Right lobe of liver (tissue), 6 donors: ENCODE measurements around the gene HBEGF. TPM values are rescaled to one million over a fixed set of nuclear protein-coding genes. Genes with fewer than 3 reads are reported as not detected.

Experiments used
- ATAC-seq, 4 donors: fragments of 200-7000 bp; cut with Tn5 transposase; one replicate each; pipeline ENCODE4 v1.9.1; 2020; ENCODE audit warnings: mild to moderate bottlenecking in 4 of 4, moderate library complexity in 4 of 4
- DNase-seq, 3 donors: peaks; one replicate each; pipeline ENCODE4 v3.0.0-alpha.2; 2020
- H3K27ac ChIP-seq, 3 donors: fragments of 200-600 bp; one replicate each; pipeline ENCODE4 v1.8.0; 2022
- H3K27me3 ChIP-seq, 2 donors: fragments of 200-600 bp; one replicate each; pipeline ENCODE4 v1.8.0; 2022
- H3K36me3 ChIP-seq, 4 donors: fragments of 200-600 bp; sonication (generic) in 1 of 4; one replicate each; pipeline versions ENCODE4 v1.5.1 to v1.8.0; 2017 to 2022; ENCODE audit warnings: control low read depth in 1 of 4
- H3K4me1 ChIP-seq, 4 donors: fragments of 200-600 bp; sonication (generic) in 1 of 4; one replicate each; pipeline versions ENCODE4 v1.5.1 to v1.8.0; 2017 to 2022; ENCODE audit warnings: control low read depth in 1 of 4
- H3K4me3 ChIP-seq, 3 donors: fragments of 200-600 bp; one replicate each; pipeline ENCODE4 v1.8.0; 2022
- H3K9me3 ChIP-seq, 4 donors: fragments of 200-600 bp; sonication (generic) in 1 of 4; one replicate each; pipeline versions ENCODE4 v1.5.1 to v1.8.0; 2017 to 2022; ENCODE audit warnings: control low read depth in 1 of 4
- CTCF ChIP-seq, 4 donors: fragments of 200-600 bp in 3 of 4; fragments of 450-650 bp in 1 of 4; IDR thresholded peaks; one replicate each; pipeline versions ENCODE4 v1.5.1 to v1.8.0; 2016 to 2022; ENCODE audit warnings: antibody characterized with exemption in 4 of 4, mild to moderate bottlenecking in 2 of 4
- POLR2A ChIP-seq: fragments of 450-650 bp; IDR thresholded peaks from one replicate; pipeline ENCODE4 v1.6.1; 2017; ENCODE audit warnings: antibody characterized with exemption, mild to moderate bottlenecking
- WGBS: methylation state at CpG from one replicate; pipeline ENCODE4 v1.1.6; 2018; ENCODE audit warnings: low coverage, low lambda C conversion rate; ENCODE audit not compliant: insufficient coverage; ENCODE audit errors: missing lambda C conversion rate; 5-methylcytosine and 5-hydroxymethylcytosine counted together
- intact Hi-C, 2 donors: fragments of 100-400 bp; cut with DNase I; formaldehyde crosslinking; loops; one replicate each; pipeline versions ENCODE4 v1.11.2 to v1.14.1; 2022
- total RNA-seq, 6 experiments: library from RNA; depleted of rRNA in 2 of 6; stranded (reverse); fragments of >200 nt in 2 of 6; fragmentation: NEBNext Ultra II Directional in 3 of 6; extraction: Animal tissue kit (Norgen Biotek cat#: 25700) in 3 of 6; gene quantifications; one replicate each; pipeline versions ENCODE4 v1.1.0 to v1.2.4, GENCODE V29; 2016 to 2023
- donor health status: DM: no; HTN: yes; CAD: no.
- donor health status: DM: no; HTN: no; CAD: no.
- donor health status: DM: no; HTN: no; CAD: no.
- donor health status: DM: no; HTN: yes; CAD: no.
- donor health status: DM: no; HTN: yes; CAD: no.

The HBEGF gene
- total RNA-seq, 6 experiments from 2014 or later, result 0.42 to 1.8 (median 0.78) TPM

- no peaks in the 10 kb centered on the region for H3K4me1 ChIP-seq
- H3K27me3 ChIP-seq, result no peaks in the 10 kb centered on the region
- intact Hi-C loops, result loop anchor here in 1 of 2 donors (5.0 kb wide), 1 partner anchor 113 kb away; no protein-coding TSS in a partner anchor
- no peaks in the 10 kb centered on the region for H3K36me3 ChIP-seq
- no peak for TF ChIP-seq POLR2A
- no peak for TF ChIP-seq CTCF (IDR thresholded peaks at IDR 0.05)
- H3K9me3 ChIP-seq, result no peaks in the 10 kb centered on the region
- no peak for ATAC-seq
- H3K27ac ChIP-seq, result no peak overlapping the region
- H3K4me3 ChIP-seq, result no peak overlapping the region
- WGBS, result 77% methylated on average over 7 of the region's 7 CpGs
- no peak for DNase-seq
These were observed 9.1 kb upstream of the HBEGF start for GRCh38 chr5:140355546-140355945.

- ATAC-seq (peak; percentile 71 to 83 (median 74)), DNase-seq (no peak)
- H3K4me1 ChIP-seq, result peaks cover 0 to 8% (median 3%) of the 10 kb centered on the region in 4 donors
- H3K9me3 ChIP-seq, result no peaks in the 10 kb centered on the region
- no peak overlapping the region for H3K4me3 ChIP-seq
- H3K36me3 ChIP-seq, result no peaks in the 10 kb centered on the region
- no peaks in the 10 kb centered on the region for H3K27me3 ChIP-seq
- intact Hi-C loops, result loop anchor here in 1 of 2 donors (5.0 kb wide), 1 partner anchor 104 kb away; no protein-coding TSS in a partner anchor
- H3K27ac ChIP-seq, result no peak overlapping the region
- TF ChIP-seq POLR2A (no peak), CTCF (IDR thresholded peaks at IDR 0.05) (peak; percentile 86 to 91 (median 90))
- 5% methylated on average over 5 of the region's 5 CpGs for WGBS
These were observed 5.4 kb upstream of the HBEGF start for GRCh38 chr5:140351609-140352334.

- Histone ChIP-seq H3K4me3 (no peak overlapping the region), H3K27ac (no peak overlapping the region), H3K36me3 (no peaks in the 10 kb centered on the region), H3K9me3 (no peaks in the 10 kb centered on the region), H3K27me3 (no peaks in the 10 kb centered on the region), H3K4me1 (peaks cover 0 to 18% (median 5%) of the 10 kb centered on the region in 4 donors)
- WGBS, result 83% methylated on average over 1 of the region's 2 CpGs
- ATAC-seq (no peak), DNase-seq (no peak)
- TF ChIP-seq CTCF (IDR thresholded peaks at IDR 0.05) (no peak), POLR2A (no peak)
- intact Hi-C loops, result no loop called here
These were observed 2.8 kb upstream of the HBEGF start for GRCh38 chr5:140349244-140349643.

DNA sequence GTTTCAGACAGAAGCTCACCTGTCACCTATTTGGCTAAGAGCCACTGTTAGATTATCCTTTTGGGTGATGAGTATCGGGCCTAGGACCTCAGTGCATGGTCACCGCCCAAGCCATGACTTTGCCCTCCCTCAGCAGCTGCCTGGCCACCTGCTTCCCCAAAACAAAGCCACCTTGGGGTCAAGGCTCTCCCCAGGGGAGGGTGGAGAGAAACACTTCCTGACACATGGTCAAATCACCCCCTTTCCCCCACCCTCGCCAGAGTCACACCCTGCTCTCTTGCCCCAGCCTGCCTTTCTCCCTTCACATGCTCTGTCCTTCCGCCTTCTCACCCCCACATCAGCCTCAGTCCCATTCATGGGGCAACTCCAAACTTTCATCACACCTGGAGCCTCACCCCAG, 1.7 kb upstream of the HBEGF start:
- no peak for TF ChIP-seq POLR2A
- no peak for TF ChIP-seq CTCF (IDR thresholded peaks at IDR 0.05)
- no peak for DNase-seq
- H3K36me3 ChIP-seq, result no peaks in the 10 kb centered on the region
- H3K9me3 ChIP-seq, result no peaks in the 10 kb centered on the region
- intact Hi-C loops, result no loop called here
- WGBS, result 58% methylated on average over 4 of the region's 4 CpGs
- H3K4me1 ChIP-seq, result peaks cover 0 to 18% (median 5%) of the 10 kb centered on the region in 4 donors
- no peaks in the 10 kb centered on the region for H3K27me3 ChIP-seq
- ATAC-seq, result no peak
- H3K4me3 ChIP-seq, result no peak overlapping the region
- H3K27ac ChIP-seq, result no peak overlapping the region
